IMR-90 (cell line): ENCODE data around the gene SMAD2. TPM values are rescaled to one million over a fixed set of nuclear protein-coding genes. Genes with fewer than 3 reads are reported as not detected.

Experiments used
- ATAC-seq: fragments of 200-7000 bp; cut with Tn5 transposase; 2 replicates; pipeline ENCODE4 v1.9.1; 2020; ENCODE audit warnings: low read depth, mild to moderate bottlenecking, moderate library complexity
- BruUV-seq: library from RNA; stranded (reverse); fragments of 400-500 nt; replicated peaks from 2 replicates; lab custom pipeline; 2021; lab: Mats Ljungman, UMichigan
- CTCF ChIA-PET: fragments of 300-600 bp; formaldehyde crosslinking; extraction: SDS; loops from one replicate; lab custom pipeline; 2021; ENCODE audit warnings: antibody characterized with exemption; lab: Yijun Ruan, JAX
- POLR2A ChIA-PET: fragments of 300-600 bp; sonication (Branson Sonifier 250); formaldehyde crosslinking; loops from one replicate; lab custom pipeline; 2022; ENCODE audit warnings: antibody characterized with exemption; ENCODE audit not compliant: unreplicated experiment; lab: Charles Lee
- DNase-seq: peaks from one replicate; pipeline ENCODE4 v3.0.0; 2013
- H2AFZ ChIP-seq: replicated peaks from 2 replicates; pipeline ENCODE3; 2013; ENCODE audit warnings: low read length, mild to moderate bottlenecking; ENCODE audit not compliant: poor library complexity
- H2AK5ac ChIP-seq: 2 replicates; pipeline ENCODE4 v1.6.1; 2013; ENCODE audit warnings: low read depth, low read length, inconsistent platforms
- H2AK9ac ChIP-seq: replicated peaks from 2 replicates; pipeline ENCODE3; 2013; ENCODE audit warnings: mild to moderate bottlenecking, low read depth, low read length, moderate library complexity; ENCODE audit not compliant: poor library complexity
- H2BK120ac ChIP-seq: 2 replicates; pipeline ENCODE4 v1.6.1; 2013; ENCODE audit warnings: low read depth, low read length, inconsistent platforms
- H2BK15ac ChIP-seq: 3 replicates; pipeline ENCODE4 v1.6.1; 2013; ENCODE audit warnings: low read depth, low read length, inconsistent platforms
- H2BK20ac ChIP-seq: 2 replicates; pipeline ENCODE4 v1.6.1; 2013; ENCODE audit warnings: low read depth, mild to moderate bottlenecking, inconsistent platforms, low read length, moderate library complexity
- H2BK5ac ChIP-seq: 2 replicates; pipeline ENCODE4 v1.6.1; 2013; ENCODE audit warnings: mild to moderate bottlenecking, low read depth, low read length, inconsistent platforms; ENCODE audit not compliant: poor library complexity, severe bottlenecking
- H3K14ac ChIP-seq: replicated peaks from 2 replicates; pipeline ENCODE4 v1.6.1; 2013; ENCODE audit warnings: low read depth, low read length, inconsistent platforms
- H3K18ac ChIP-seq: 2 replicates; pipeline ENCODE4 v1.6.1; 2013; ENCODE audit warnings: low read depth, low read length, control low read depth
- H3K23ac ChIP-seq: 2 replicates; pipeline ENCODE4 v1.6.1; 2013; ENCODE audit warnings: low read depth, low read length, inconsistent platforms
- H3K27ac ChIP-seq: 2 replicates; pipeline ENCODE4 v1.5.1; 2013; ENCODE audit warnings: mild to moderate bottlenecking, control low read depth, low read length; ENCODE audit not compliant: insufficient read depth
- H3K27me3 ChIP-seq: 2 replicates; pipeline ENCODE4 v1.6.1; 2013; ENCODE audit warnings: low read length; ENCODE audit not compliant: control insufficient read depth, insufficient read depth
- H3K36me3 ChIP-seq: 2 replicates; pipeline ENCODE4 v1.6.1; 2013; ENCODE audit warnings: low read length, mixed read lengths; ENCODE audit not compliant: control insufficient read depth, insufficient read depth
- H3K4ac ChIP-seq: 2 replicates; pipeline ENCODE4 v1.6.1; 2013; ENCODE audit warnings: low read depth, low read length, inconsistent platforms
- H3K4me1 ChIP-seq: 2 replicates; pipeline ENCODE4 v1.6.1; 2013; ENCODE audit warnings: low read length, mixed read lengths; ENCODE audit not compliant: control insufficient read depth, insufficient read depth
- H3K4me2 ChIP-seq: 2 replicates; pipeline ENCODE4 v1.6.1; 2013; ENCODE audit warnings: low read depth, mild to moderate bottlenecking, control low read depth, low read length, moderate library complexity
- H3K4me3 ChIP-seq: 2 replicates; pipeline ENCODE4 v1.5.1; 2013; ENCODE audit warnings: low read depth, mild to moderate bottlenecking, control low read depth, low read length, moderate library complexity; ENCODE audit not compliant: insufficient read depth
- H3K56ac ChIP-seq: 2 replicates; pipeline ENCODE4 v1.6.1; 2013; ENCODE audit warnings: low read length, inconsistent platforms; ENCODE audit not compliant: insufficient read depth; ENCODE audit errors: extremely low read depth
- H3K79me1 ChIP-seq, 2 experiments: 2 replicates each; pipeline ENCODE4 v1.6.1; 2013; ENCODE audit warnings: low read length in 2 of 2, inconsistent platforms in 1 of 2, low read depth in 1 of 2
- H3K9ac ChIP-seq: 2 replicates; pipeline ENCODE4 v1.6.1; 2013; ENCODE audit warnings: low read depth, low read length, control low read depth
- H3K9me1 ChIP-seq: 2 replicates; pipeline ENCODE4 v1.6.1; 2013; ENCODE audit warnings: low read length, inconsistent platforms; ENCODE audit not compliant: insufficient read depth
- H3K9me3 ChIP-seq: 2 replicates; pipeline ENCODE4 v1.6.1; 2013; ENCODE audit warnings: low read length; ENCODE audit not compliant: control insufficient read depth, insufficient read depth
- H4K20me1 ChIP-seq: 2 replicates; pipeline ENCODE4 v1.6.1; 2013; ENCODE audit warnings: low read length, inconsistent platforms; ENCODE audit not compliant: insufficient read depth
- H4K5ac ChIP-seq: 2 replicates; pipeline ENCODE4 v1.6.1; 2013; ENCODE audit warnings: mild to moderate bottlenecking, low read depth, low read length, control low read depth
- H4K8ac ChIP-seq, 2 experiments: 2 replicates each; pipeline ENCODE4 v1.6.1; 2013; ENCODE audit warnings: low read depth in 2 of 2, low read length in 2 of 2, control low read depth in 1 of 2, inconsistent platforms in 1 of 2
- H4K91ac ChIP-seq: 2 replicates; pipeline ENCODE4 v1.6.1; 2013; ENCODE audit warnings: low read depth, low read length, inconsistent platforms; ENCODE audit not compliant: insufficient read depth
- CTCF ChIP-seq: conservative IDR thresholded peaks from 2 replicates; pipeline ENCODE4 v1.5.1; 2012; ENCODE audit warnings: mild to moderate bottlenecking, low read depth, low read length, improper control_type of control experiment
- NFE2L2 ChIP-seq: fragments of 150-350 bp; IDR thresholded peaks from 2 replicates; pipeline ENCODE4 v1.6.1; 2016; ENCODE audit warnings: low read depth, mild to moderate bottlenecking, low read length
- POLR2A ChIP-seq: IDR thresholded peaks from 2 replicates; pipeline ENCODE4 v1.6.1; 2012; ENCODE audit warnings: mild to moderate bottlenecking, low read depth, low read length
- RAD21 ChIP-seq: IDR thresholded peaks from 2 replicates; pipeline ENCODE4 v1.6.1; 2012; ENCODE audit warnings: low read length, improper control_type of control experiment
- SMC3 ChIP-seq: fragments of 150-350 bp; IDR thresholded peaks from 2 replicates; pipeline ENCODE4 v1.6.1; 2016; ENCODE audit warnings: low read depth, mild to moderate bottlenecking, antibody characterized with exemption, low read length, moderate library complexity
- whole genome bisulfite sequencing, 2 experiments: methylation state at CpG; one replicate each; pipeline versions ENCODE4 v1.1.5 to v1.1.7; 2013; ENCODE audit warnings: missing lambda C conversion rate in 2 of 2; ENCODE audit not compliant: insufficient read length in 1 of 2; ENCODE audit errors: extremely low coverage in 2 of 2; 5-methylcytosine and 5-hydroxymethylcytosine counted together
- dilution Hi-C: fragments of 300-500 bp; cut with HindIII; formaldehyde crosslinking; loops from one replicate; pipeline ENCODE4 v1.14.3; 2018; ENCODE audit warnings: low sequenced_read_pairs; ENCODE audit not compliant: unreplicated experiment
- in situ Hi-C: fragments of 300-500 bp; cut with MboI; formaldehyde crosslinking; loops from 3 replicates; pipeline ENCODE4 v1.14.3; 2019; ENCODE audit warnings: low sequenced_read_pairs, inconsistent platforms, mixed read lengths
- intact Hi-C: fragments of 100-400 bp; cut with micrococcal nuclease; formaldehyde crosslinking; loops from 2 replicates; pipeline ENCODE4 v1.10.0; 2022
- polyA plus RNA-seq, 3 experiments: library from polyadenylated mRNA; depleted of rRNA; stranded (reverse); fragments of >200 nt; gene quantifications; 2 replicates each; pipeline ENCODE4 v1.2.3, GENCODE V29; 2012; ENCODE audit warnings: low replicate concordance in 1 of 3
- total RNA-seq: library from RNA; depleted of rRNA; stranded (reverse); fragments of >200 nt; gene quantifications from 2 replicates; pipeline ENCODE4 v1.2.3, GENCODE V29; 2012
- TF ChIP-seq, protein P1 (sequence below): fragments of 150-350 bp; IDR thresholded peaks from 2 replicates; pipeline ENCODE4 v1.6.1; 2017; ENCODE audit warnings: mild to moderate bottlenecking, antibody characterized with exemption, low read length, low read depth

Gene SMAD2
- total and polyA plus RNA-seq, 2 of the 4 experiments (the other 2 are of a cell fraction): 41.7 to 171 TPM

GRCh38 chr18:47781561-47781960 lies 148.9 kb downstream of the SMAD2 start:
- Histone ChIP-seq H2AFZ (no peak overlapping the region), H2AK5ac (no peak overlapping the region), H3K36me3 (no peaks in the 10 kb centered on the region), H3K9me1 (no peaks in the 10 kb centered on the region), H3K56ac (no peak overlapping the region), H3K9ac (no peak overlapping the region), H2BK120ac (no peak overlapping the region), H4K5ac (no peak overlapping the region), H4K91ac (no peak overlapping the region), H3K4me2 (no peak overlapping the region), H2BK20ac (no peak overlapping the region), H4K8ac (no peak overlapping the region), H3K4ac (no peak overlapping the region), H3K4me1 (no peaks in the 10 kb centered on the region), H2BK5ac (no peak overlapping the region), H3K14ac (no peak overlapping the region), H3K79me1 (no peaks in the 10 kb centered on the region), H3K27ac (no peak overlapping the region), H3K4me3 (no peak overlapping the region), H3K27me3 (0 out of 2 replicates have a peak, but pooled peaks cover 2% of the 10 kb centered on the region), H3K23ac (no peak overlapping the region), H4K20me1 (no peaks in the 10 kb centered on the region), H3K9me3 (no peaks in the 10 kb centered on the region), H3K18ac (no peak overlapping the region), H2AK9ac (no peak overlapping the region), H2BK15ac (no peak overlapping the region)
- no CpG with 5 or more reads among the region's 3 CpGs for WGBS, 2 experiments
- BruUV-seq: no TSS peak
- intact Hi-C loops (no loop called here), in situ Hi-C loops (no loop called here), dilution Hi-C loops (no loop called here)
- ChIA-PET CTCF (interaction anchor here (0.7 kb wide), 1 partner anchor 664 kb away, joined by 3 read pairs; no protein-coding TSS in a partner anchor), POLR2A (no interaction called here)
- TF ChIP-seq RAD21 (no peak), SMC3 (no peak), POLR2A (no peak), NFE2L2 (no peak), CTCF (no peak)
- TF ChIP-seq, protein P1, sequence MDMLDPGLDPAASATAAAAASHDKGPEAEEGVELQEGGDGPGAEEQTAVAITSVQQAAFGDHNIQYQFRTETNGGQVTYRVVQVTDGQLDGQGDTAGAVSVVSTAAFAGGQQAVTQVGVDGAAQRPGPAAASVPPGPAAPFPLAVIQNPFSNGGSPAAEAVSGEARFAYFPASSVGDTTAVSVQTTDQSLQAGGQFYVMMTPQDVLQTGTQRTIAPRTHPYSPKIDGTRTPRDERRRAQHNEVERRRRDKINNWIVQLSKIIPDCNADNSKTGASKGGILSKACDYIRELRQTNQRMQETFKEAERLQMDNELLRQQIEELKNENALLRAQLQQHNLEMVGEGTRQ: no peak
- ATAC-seq: no peak
- DNase-seq: no peak
